Glomerular endothelial cell (primary cell): Measurements from ENCODE around the gene AP1S3. TPM values are rescaled to one million over a fixed set of nuclear protein-coding genes. Genes with fewer than 3 reads are reported as not detected.
"Not testable (repeated sequence)": the region's sequence is repeated elsewhere in the genome, so short reads cannot be mapped to it uniquely, and the experiment has no call there.

Experiments used
- DNase-seq: peaks from one replicate; pipeline ENCODE4 v3.0.0-alpha.2; 2011; ENCODE audit warnings: low read depth, low spot score; ENCODE audit errors: extremely low read depth
- total RNA-seq: library from RNA; depleted of rRNA; stranded (reverse); fragments of >200 nt; gene quantifications from 2 replicates; pipeline ENCODE4 v1.2.3, GENCODE V29; 2015

The AP1S3 gene
- 5.9 and 6.7 TPM in 2 replicates for total RNA-seq

DNA sequence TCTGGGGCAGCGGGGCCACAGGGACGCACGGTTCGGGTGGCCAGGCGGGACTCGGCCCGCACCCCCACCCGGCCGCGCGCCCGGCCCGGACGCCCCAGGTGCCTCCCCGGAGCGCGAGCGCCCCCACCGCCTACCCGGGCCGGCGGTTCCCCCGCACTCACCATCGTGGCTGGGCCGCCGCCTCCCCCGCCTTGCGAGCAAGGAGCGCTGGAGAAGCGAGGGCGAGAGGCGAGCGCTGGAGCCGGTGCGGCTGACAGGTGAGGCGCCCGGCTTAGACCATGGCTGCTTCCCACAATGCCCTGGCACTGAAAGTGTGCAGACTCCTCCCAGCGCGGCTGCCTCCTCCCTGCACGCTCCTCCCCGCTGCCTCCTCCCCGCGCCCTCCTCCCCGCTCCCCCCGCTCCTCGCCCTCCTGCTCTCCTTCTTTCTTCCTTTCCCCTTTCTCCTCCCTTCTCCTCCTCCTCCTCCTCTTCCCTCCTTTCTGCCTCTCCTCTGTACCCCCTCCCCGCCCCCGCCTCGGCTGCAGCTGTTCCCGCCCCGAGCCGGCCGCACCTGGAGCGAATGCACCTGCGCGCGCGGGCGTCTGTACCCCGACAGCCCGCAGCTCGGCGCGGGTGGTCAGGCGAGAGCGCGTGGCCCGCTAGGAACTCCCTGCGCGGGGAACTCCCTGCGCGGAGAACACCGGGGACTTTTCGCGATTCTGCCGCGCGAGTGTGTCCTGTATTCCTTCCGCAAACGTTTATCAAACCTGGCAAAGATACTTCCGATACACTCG is at the start of gene AP1S3:
Gene AP1S3, minus strand, starts transcription at position 296 of the 775 bp plus-strand sequence. Its CDS starts 132 bp downstream, at position 164.
- no peak for DNase-seq

- no peak for DNase-seq
These were observed 49.7 kb upstream of the AP1S3 start for GRCh38 chr2:223887127-223887526.

DNA sequence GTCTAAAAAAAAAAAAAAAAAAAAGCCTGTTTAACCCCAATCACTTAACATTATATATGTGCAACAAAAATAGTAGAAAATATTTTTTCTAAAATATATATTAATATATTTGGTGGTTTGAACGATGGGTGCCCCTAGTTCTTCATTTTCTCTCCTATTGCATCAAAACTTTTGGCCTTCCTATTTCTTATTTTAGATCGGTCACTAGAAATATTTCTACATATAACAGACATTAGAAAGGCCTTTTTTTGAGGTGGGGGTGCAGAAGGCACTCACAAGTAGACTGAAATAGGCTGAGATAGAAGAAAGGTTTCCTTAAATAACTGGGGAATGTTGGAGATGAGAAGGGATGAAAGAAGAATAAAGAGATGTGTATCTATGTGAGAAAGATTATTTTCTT is 49.3 kb upstream of the AP1S3 start:
- DNase-seq: no peak

DNA sequence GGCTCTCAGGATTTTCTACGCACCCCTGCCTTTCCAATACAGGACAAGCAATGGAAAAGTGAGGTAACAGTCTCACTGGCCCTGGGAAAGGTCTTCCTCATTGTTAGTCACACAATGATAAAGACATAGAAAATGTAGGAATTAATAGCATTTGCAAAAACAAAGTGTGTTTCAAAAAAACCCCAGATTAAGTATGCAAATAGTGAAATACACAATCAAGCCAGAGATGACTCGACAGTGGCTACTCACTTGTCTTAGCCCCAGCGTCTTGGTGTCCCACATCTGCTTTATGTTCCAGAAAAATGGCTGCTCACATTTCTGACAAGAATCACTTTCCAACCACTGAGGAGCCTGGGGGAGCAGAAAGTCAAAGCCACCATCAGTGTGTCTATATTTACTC is 47.0 kb upstream of the AP1S3 start:
- DNase-seq: no peak

- no peak for DNase-seq
These were observed 45.3 kb upstream of the AP1S3 start for GRCh38 chr2:223882715-223883114.

GRCh38 chr2:223880796-223881195 is 43.4 kb upstream of the AP1S3 start:
- no peak for DNase-seq

- DNase-seq: no peak
These were observed 40.5 kb upstream of the AP1S3 start for GRCh38 chr2:223877721-223878410.

DNA sequence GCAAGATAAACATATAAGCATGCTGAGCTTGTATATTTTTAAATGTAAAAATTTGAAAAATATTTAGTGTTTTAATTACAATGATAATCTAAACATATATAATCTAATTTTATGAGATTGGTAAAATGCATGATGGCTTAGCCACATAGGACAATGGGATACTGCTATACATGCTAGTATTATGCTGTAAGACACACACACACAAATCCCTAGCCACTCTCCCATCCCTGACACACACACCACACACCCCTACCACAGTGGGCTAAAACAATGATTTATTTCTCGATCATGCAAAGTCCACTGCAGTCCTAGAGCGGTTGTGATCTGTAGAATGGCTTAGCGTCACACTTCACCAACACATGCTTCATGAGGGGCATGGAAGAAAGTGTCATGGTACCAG is 36.3 kb upstream of the AP1S3 start:
- DNase-seq: no peak

DNA sequence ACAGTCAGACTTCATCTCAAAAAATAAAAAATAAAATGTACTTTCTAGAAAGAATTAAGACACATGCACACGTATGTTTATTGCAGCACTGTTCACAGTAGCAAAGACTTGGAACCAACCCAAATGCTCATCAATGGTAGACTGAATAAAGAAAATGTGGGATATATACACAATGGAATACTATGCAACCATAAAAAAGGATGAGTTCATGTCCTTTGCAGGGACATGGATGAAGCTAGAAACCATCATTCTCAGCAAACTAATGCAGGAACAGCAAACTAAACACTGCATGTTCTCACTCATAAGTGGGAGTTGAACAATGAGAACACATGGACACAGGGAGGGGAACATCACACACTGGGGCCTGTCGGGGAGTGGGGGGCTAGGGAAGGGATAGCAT is 35.4 kb upstream of the AP1S3 start:
- DNase-seq: not testable (repeated sequence)

- DNase-seq: not testable (repeated sequence)
These were observed 34.3 kb upstream of the AP1S3 start for GRCh38 chr2:223871661-223872060.

GRCh38 chr2:223870840-223871611 is 33.6 kb upstream of the AP1S3 start:
- DNase-seq: no peak

DNA sequence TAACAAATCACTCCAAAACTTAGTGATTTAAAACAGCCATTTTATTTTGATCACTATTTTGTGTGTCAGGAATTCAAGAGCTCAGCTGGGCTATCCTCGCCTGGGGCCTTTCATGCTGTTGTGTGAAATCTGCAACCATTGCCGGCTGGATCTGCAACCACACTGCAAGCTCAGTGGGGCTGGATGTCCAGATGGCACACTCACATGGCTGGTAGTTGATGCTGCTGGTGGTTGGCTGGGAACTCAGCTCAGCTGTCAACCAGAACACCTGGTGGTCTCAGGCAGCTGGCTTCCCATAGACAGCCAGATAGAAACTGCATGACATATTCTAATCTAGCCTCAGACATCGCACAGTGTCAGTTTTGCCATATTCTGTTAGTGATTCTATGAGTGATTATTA is 30.6 kb upstream of the AP1S3 start:
- DNase-seq: no peak

DNA sequence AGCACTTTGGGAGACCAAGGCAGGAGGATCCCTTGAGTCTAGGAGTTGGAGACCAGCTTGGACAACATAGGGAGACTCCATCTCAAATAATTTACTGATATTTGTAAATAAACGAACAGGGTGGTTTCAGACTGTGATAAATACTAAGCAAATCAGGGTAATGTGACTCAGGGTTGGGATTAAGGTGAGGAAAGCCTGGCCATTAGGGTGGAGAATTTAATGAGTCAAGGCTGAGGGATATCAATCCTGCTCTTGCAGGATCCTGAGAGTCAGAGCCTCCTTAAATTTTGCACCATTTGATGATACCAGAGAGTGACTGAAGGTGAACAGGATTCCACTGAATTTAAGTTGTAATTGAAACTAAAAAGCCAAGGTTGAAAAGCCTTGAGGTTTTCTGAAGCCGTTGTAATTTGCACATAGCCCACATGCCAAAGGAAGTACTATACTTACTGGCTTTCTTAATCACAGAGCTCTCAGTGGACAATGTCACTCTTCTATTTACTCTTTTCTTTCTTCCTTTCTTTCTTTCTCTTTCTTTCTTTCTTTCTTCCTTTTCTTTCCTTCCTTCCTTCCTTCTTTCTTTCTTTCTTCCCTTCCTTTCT is 28.6 kb upstream of the AP1S3 start:
- no peak for DNase-seq

DNA sequence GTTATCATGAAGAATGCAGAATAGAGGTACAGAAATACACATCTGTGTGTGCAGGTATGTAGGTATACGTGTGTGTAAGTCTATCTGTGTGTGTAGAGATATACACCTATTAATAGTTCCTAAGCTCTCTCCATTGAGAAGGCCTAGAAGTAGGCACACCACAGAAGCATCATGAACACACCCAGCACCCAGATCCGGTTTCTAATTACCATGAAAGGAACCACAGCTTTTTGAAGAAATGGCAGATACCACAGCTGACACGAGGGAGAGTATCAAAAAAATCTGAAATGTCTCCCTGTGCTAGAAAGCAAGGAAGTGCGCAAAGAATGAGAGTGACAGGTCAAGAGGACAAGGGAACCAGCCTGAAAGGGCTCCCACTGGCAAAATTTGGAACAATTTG is 27.7 kb upstream of the AP1S3 start:
- DNase-seq: no peak

- no peak for DNase-seq
These were observed 26.1 kb upstream of the AP1S3 start for GRCh38 chr2:223863491-223863890.

- no peak for DNase-seq
These were observed 23.7 kb upstream of the AP1S3 start for GRCh38 chr2:223860809-223861738.

DNA sequence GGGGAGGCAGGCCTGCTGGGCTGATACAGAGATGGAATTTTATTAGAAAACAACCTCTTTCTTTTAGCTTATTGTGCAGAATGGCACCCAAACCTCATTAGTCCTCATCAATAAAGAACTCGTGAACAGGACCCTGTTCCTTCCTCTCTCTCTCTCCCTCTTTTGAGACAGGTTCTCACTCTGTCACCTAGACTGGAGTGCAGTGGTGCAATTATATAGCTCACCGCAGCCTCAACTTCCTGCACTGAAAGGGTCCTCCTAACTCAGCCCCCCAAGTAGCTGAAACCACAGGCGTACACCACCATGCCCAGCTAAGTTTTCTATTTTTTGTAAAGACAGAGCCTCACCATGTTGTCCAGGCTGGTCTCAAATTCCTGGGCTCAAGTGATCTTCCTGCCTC is 21.7 kb upstream of the AP1S3 start:
- no peak for DNase-seq

DNA sequence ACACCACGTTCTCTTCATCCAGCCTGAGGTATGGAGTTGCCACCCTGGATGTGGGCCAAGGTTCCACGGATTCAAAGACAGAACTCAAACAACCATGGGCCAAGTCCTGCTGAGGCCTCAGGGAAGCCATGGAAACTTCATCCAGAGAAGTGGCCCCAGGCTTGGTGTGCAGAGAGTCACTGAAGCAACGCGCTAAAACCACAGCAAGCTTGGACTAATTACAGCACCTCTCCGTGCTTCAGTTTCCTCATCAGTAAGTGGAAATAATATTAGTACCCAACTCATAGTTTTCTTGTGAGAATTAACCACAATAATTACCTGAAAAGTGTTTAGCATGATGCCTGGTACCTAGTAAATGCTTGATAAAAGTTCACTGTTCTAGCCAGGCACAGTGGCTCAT is 19.2 kb upstream of the AP1S3 start:
- DNase-seq: no peak

DNA sequence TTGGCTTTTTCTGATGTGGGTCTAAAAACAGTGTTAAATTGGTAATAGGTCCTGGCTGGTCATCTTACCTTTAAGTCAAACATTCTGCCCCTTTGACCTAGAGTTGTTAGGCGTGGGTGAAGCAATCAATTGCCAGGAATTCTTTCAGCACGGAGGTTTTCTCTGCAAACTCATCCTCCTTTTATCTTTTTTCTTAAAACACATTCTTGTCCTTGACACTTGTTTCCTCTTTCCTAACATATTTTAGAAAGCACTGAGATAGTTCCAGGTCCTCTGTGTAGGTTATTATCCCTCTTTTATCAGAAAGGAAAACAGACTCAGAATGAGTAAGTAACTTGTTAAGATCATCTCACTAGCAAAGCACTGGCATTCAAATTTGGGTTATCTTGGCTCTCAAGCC is 18.6 kb upstream of the AP1S3 start:
- no peak for DNase-seq

GRCh38 chr2:223855426-223855825 is 18.0 kb upstream of the AP1S3 start:
- DNase-seq: no peak
